Upper lobe of right lung (tissue), 1 donor: Measurements from ENCODE around the gene IL13. TPM values are rescaled to one million over a fixed set of nuclear protein-coding genes. Genes with fewer than 3 reads are reported as not detected.

Experiments
- ATAC-seq: fragments of 200-7000 bp; cut with Tn5 transposase; one replicate; pipeline ENCODE4 v1.9.1; 2020; ENCODE audit warnings: mild to moderate bottlenecking, moderate library complexity
- DNase-seq: peaks from one replicate; pipeline ENCODE4 v3.0.0-alpha.2; 2020
- H3K27ac ChIP-seq: fragments of 200-600 bp; one replicate; pipeline ENCODE4 v1.8.0; 2022
- H3K27me3 ChIP-seq: fragments of 200-600 bp; one replicate; pipeline ENCODE4 v1.8.0; 2022; ENCODE audit warnings: mild to moderate bottlenecking
- H3K36me3 ChIP-seq: fragments of 200-600 bp; one replicate; pipeline ENCODE4 v1.8.0; 2022
- H3K4me1 ChIP-seq: fragments of 200-600 bp; one replicate; pipeline ENCODE4 v1.8.0; 2022
- H3K4me3 ChIP-seq: fragments of 200-600 bp; one replicate; pipeline ENCODE4 v1.8.0; 2022; ENCODE audit warnings: mild to moderate bottlenecking
- H3K9me3 ChIP-seq: fragments of 200-600 bp; one replicate; pipeline ENCODE4 v1.8.0; 2022
- CTCF ChIP-seq: fragments of 200-600 bp; IDR thresholded peaks from one replicate; pipeline ENCODE4 v1.8.0; 2022; ENCODE audit warnings: antibody characterized with exemption
- intact Hi-C: fragments of 100-400 bp; cut with DNase I; formaldehyde crosslinking; loops from one replicate; pipeline ENCODE4 v1.11.0; 2022
- total RNA-seq: library from RNA; stranded (reverse); fragmentation: NEBNext Ultra II Directional; extraction: Animal tissue kit (Norgen Biotek cat#: 25700); gene quantifications from one replicate; pipeline ENCODE4 v1.2.1, GENCODE V29; 2021
- donor health status: DM: no; HTN: yes; CAD: no; lungs with severe emphysema.

The IL13 gene
- total RNA-seq, 1 donor from 2014 or later, result not detected

GRCh38 chr5:132648355-132648754, 9.6 kb upstream of the IL13 start:
- H3K4me3 ChIP-seq, result no peak overlapping the region
- intact Hi-C loops, result no loop called here
- no peak for TF ChIP-seq CTCF
- DNase-seq (no peak), ATAC-seq (no peak)
- H3K4me1 ChIP-seq, result no peaks in the 10 kb centered on the region
- no peak overlapping the region for H3K27ac ChIP-seq
- peaks cover under 1% of the 10 kb centered on the region for H3K36me3 ChIP-seq
- peaks cover 3% of the 10 kb centered on the region for H3K27me3 ChIP-seq
- no peaks in the 10 kb centered on the region for H3K9me3 ChIP-seq

DNA sequence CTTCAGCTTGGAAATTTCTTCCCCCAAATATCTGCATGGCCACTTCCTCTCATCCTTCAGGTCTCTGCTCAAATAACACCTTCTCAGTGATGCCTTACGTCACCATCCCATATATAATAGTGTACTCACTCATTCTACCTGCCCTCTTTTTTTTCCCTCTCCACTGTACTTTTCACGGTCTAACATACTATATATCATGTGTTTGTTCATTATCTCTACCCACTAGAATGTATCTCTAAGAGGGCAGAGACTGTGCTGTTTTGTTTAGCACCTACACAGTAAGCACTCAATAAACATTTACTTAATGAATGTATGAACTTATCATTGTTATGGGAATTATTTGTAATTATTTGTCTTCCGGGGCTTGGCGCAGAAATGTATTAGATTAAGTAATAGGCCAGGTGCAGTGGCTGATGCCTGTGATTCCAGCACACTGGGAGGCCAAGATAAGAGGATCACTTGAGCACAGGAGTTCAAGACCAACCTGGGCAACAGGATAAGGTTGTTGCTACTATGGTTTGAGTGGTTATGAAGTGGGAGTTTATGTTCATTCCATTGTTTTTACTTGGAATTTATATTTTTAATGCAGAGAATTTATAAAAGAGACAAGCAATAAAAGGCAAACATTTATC, 6.0 kb upstream of the IL13 start:
- no peak for TF ChIP-seq CTCF
- H3K36me3 ChIP-seq, result no peaks in the 10 kb centered on the region
- DNase-seq, result no peak
- ATAC-seq, result no peak
- H3K27me3 ChIP-seq, result peaks cover 31% of the 10 kb centered on the region
- intact Hi-C loops, result no loop called here
- peaks cover 4% of the 10 kb centered on the region for H3K4me1 ChIP-seq
- no peak overlapping the region for H3K27ac ChIP-seq
- no peaks in the 10 kb centered on the region for H3K9me3 ChIP-seq
- H3K4me3 ChIP-seq, result no peak overlapping the region

DNA sequence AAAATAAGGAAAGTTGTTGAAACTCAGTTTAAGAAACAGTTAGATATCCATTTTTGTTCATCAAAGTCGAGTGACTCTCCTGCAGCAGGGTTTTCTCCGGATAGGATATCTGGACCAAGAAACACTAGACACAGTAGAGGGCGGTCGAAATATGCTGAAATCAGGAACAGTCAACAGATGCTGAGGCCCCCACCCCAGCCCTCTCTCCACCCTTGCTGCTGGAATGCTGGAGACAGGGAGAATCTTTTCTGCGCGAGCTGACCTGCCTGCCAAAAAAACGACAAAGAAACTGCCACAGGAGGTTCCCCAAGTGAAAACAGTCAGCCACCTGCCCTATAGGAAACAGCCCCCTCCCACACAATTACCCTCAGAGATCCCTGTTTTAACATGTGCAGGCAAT, 4.3 kb upstream of the IL13 start:
- ATAC-seq (no peak), DNase-seq (no peak)
- peaks cover 39% of the 10 kb centered on the region for H3K27me3 ChIP-seq
- intact Hi-C loops, result no loop called here
- H3K4me3 ChIP-seq, result no peak overlapping the region
- no peaks in the 10 kb centered on the region for H3K36me3 ChIP-seq
- H3K9me3 ChIP-seq, result no peaks in the 10 kb centered on the region
- no peak for TF ChIP-seq CTCF
- no peak overlapping the region for H3K27ac ChIP-seq
- peaks cover 4% of the 10 kb centered on the region for H3K4me1 ChIP-seq

- TF ChIP-seq CTCF, result no peak
- intact Hi-C loops, result no loop called here
- Histone ChIP-seq H3K27ac (no peak overlapping the region), H3K4me1 (peaks cover 4% of the 10 kb centered on the region), H3K27me3 (peaks cover 39% of the 10 kb centered on the region), H3K9me3 (no peaks in the 10 kb centered on the region), H3K36me3 (no peaks in the 10 kb centered on the region), H3K4me3 (peak overlapping the region; percentile 36)
- DNase-seq (no peak), ATAC-seq (peak; percentile 51)
Measured at GRCh38 chr5:132655821-132656773, 1.9 kb upstream of the IL13 start.

DNA sequence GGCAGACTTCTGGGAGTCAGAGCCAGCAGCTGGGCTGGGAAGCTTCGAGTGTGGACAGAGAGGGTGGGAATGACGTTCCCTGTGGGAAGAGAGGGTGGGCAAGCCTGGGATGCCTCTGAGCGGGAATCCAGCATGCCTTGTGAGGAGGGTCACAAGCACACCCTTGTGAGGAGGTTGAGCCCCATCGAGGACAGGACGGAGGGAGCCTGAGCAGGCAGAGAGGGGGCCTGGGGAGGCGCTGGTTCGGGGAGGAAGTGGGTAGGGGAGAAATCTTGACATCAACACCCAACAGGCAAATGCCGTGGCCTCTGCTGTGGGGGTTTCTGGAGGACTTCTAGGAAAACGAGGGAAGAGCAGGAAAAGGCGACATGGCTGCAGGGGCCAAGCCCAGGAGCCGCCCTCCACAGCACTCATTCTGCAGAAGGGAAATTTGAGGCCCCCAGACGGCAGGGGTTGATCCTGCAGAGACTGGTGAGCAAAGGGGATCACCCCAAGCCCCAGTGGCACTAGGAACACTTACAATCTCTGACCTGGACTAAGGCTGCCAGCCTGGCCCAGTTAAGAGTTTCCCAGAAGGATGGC, 1.1 kb upstream of the IL13 start:
- H3K4me1 ChIP-seq, result peaks cover 4% of the 10 kb centered on the region
- H3K27ac ChIP-seq, result no peak overlapping the region
- no peak for TF ChIP-seq CTCF
- DNase-seq (no peak), ATAC-seq (no peak)
- H3K9me3 ChIP-seq, result no peaks in the 10 kb centered on the region
- H3K4me3 ChIP-seq, result no peak overlapping the region
- intact Hi-C loops, result no loop called here
- no peaks in the 10 kb centered on the region for H3K36me3 ChIP-seq
- peaks cover 39% of the 10 kb centered on the region for H3K27me3 ChIP-seq
